Gastroesophageal sphincter (tissue), 3 donors: ENCODE data around the gene OR7C2.

Source experiments
- EP300 ChIP-seq: sonication (generic); formaldehyde crosslinking; IDR thresholded peaks from one replicate; pipeline ENCODE4 v1.6.1; 2017; ENCODE audit warnings: antibody characterized with exemption, mild to moderate bottlenecking
- POLR2A ChIP-seq, 2 donors: fragments of 450-650 bp; IDR thresholded peaks; one replicate each; pipeline ENCODE4 v1.6.1; 2017; ENCODE audit warnings: antibody characterized with exemption in 2 of 2, mild to moderate bottlenecking in 2 of 2, moderate library complexity in 1 of 2
- POLR2AphosphoS5 ChIP-seq: sonication (generic); formaldehyde crosslinking; IDR thresholded peaks from one replicate; pipeline ENCODE4 v1.6.1; 2017; ENCODE audit warnings: antibody characterized with exemption
- TF ChIP-seq, protein P1 (sequence below), 4 experiments: fragments of 200-600 bp in 2 of 4; fragments of 450-650 bp in 2 of 4; sonication (generic) in 1 of 4; IDR thresholded peaks; one replicate each; pipeline ENCODE4 v1.5.1; 2017 to 2019; ENCODE audit warnings: antibody characterized with exemption in 4 of 4, mild to moderate bottlenecking in 2 of 4, moderate library complexity in 2 of 4

DNA sequence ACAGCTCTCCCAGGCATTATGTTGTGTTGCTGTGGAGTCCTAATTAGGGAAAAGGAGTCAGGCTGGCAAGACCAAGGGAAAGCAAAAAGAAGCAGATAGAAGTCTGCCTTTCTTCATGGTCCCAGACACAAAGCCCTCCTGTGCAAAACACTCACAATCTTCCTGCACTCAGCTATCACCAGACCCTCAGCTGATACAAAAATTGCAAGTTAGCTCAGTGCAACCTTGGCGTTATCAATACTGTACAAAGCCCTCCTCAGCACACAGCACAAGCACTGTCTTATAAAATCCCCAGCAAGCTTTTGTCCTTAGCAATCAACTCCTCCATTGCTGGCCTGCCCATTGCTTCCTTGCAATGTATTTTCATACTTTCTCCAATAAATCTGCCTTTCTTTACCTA, 3.2 kb downstream of the OR7C2 start:
- no peak for TF ChIP-seq POLR2A (IDR thresholded peaks at IDR 0.05)
- TF ChIP-seq, protein P1, sequence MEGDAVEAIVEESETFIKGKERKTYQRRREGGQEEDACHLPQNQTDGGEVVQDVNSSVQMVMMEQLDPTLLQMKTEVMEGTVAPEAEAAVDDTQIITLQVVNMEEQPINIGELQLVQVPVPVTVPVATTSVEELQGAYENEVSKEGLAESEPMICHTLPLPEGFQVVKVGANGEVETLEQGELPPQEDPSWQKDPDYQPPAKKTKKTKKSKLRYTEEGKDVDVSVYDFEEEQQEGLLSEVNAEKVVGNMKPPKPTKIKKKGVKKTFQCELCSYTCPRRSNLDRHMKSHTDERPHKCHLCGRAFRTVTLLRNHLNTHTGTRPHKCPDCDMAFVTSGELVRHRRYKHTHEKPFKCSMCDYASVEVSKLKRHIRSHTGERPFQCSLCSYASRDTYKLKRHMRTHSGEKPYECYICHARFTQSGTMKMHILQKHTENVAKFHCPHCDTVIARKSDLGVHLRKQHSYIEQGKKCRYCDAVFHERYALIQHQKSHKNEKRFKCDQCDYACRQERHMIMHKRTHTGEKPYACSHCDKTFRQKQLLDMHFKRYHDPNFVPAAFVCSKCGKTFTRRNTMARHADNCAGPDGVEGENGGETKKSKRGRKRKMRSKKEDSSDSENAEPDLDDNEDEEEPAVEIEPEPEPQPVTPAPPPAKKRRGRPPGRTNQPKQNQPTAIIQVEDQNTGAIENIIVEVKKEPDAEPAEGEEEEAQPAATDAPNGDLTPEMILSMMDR (IDR thresholded peaks at IDR 0.05) = no peak
- no peak for TF ChIP-seq POLR2AphosphoS5
- no peak for TF ChIP-seq EP300
